ENCODE results near the gene BCOR. TPM values are rescaled to one million over a fixed set of nuclear protein-coding genes. Genes with fewer than 3 reads are reported as not detected.

BCOR gene
- total and polyA plus RNA-seq, 7 donors, result 6.4 to 24.3 (median 18.3) TPM

DNA sequence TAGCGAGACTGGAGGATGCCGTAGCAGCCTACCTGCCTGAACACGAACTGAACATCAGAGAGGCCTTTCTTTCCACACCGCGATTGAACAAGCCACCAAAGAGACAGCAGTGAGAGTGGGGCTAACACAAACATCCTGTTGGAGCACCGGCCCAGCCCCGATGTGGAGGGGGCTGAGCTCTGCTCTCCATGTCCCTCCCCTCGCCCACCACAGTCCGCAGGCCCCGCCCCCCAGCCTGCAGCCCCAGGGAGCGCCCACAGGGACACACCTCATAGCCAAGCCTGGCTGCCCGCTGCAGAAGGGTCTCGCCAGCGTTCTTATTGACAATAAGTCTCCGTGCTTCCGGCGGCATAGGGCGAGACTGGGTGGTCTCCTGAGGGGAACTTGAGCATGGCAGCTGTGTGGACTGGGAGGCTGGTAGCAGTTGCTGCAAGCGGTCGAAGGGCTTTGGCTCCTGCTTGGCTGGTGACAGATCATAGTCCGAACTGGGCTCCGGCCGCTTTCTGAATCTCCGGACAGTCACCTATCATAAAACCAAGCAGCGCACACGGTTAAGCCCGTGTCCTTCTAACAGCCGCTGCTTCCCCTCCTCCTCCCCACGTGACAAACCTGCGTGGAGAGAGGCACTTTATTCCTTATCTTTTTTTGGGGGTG, 35.8 kb downstream of the BCOR start:
- no peak overlapping the region for H3K27ac ChIP-seq
- H3K27me3 ChIP-seq (ENCODE audit: insufficient read depth in 3 of 3, low read length in 2 of 3), result no peaks in the 10 kb centered on the region
- H3K36me3 ChIP-seq (ENCODE audit: insufficient read depth in 1 of 2, low read depth in 1 of 2), result peaks cover 0 to 40% of the 10 kb centered on the region in 2 donors
- ATAC-seq, result no peak
- WGBS, 3 donors, result 61 to 90% (median 85%) methylated on average over 27 to 30 of the region's 30 CpGs
- intact Hi-C loops (cut with DNase I), result no loop called here
- no peaks in the 10 kb centered on the region for H3K9me3 ChIP-seq
- no peaks in the 10 kb centered on the region for H3K4me1 ChIP-seq
- no peak overlapping the region for H3K4me3 ChIP-seq
- no peak for DNase-seq
- TF ChIP-seq, protein P1, sequence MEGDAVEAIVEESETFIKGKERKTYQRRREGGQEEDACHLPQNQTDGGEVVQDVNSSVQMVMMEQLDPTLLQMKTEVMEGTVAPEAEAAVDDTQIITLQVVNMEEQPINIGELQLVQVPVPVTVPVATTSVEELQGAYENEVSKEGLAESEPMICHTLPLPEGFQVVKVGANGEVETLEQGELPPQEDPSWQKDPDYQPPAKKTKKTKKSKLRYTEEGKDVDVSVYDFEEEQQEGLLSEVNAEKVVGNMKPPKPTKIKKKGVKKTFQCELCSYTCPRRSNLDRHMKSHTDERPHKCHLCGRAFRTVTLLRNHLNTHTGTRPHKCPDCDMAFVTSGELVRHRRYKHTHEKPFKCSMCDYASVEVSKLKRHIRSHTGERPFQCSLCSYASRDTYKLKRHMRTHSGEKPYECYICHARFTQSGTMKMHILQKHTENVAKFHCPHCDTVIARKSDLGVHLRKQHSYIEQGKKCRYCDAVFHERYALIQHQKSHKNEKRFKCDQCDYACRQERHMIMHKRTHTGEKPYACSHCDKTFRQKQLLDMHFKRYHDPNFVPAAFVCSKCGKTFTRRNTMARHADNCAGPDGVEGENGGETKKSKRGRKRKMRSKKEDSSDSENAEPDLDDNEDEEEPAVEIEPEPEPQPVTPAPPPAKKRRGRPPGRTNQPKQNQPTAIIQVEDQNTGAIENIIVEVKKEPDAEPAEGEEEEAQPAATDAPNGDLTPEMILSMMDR (IDR thresholded peaks at IDR 0.05), result no peak

DNA sequence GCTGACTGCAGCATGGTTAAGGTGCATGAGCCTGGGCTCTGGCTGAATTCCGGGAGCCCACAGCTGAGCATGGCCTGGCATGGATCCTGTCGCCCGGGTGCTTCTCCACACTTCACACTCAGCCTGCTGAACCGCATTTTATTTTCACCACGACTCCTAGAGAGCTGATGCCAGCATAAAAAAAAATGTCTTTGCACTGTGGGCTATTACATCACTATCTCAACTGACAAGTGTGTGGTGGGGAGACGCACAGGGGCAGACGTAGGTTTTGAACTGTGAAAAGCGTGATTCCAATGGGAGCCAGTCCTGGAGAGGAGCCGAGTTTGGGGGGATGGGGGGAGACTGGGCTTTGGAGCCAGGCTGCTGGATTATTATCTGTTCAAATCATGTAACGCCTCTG, 36.8 kb downstream of the BCOR start:
- DNase-seq (no peak), ATAC-seq (no peak)
- no peaks in the 10 kb centered on the region for H3K27me3 ChIP-seq (ENCODE audit: insufficient read depth in 3 of 3, low read length in 2 of 3)
- no peak overlapping the region for H3K4me3 ChIP-seq
- peaks cover 0 to 50% of the 10 kb centered on the region in 2 donors for H3K36me3 ChIP-seq (ENCODE audit: insufficient read depth in 1 of 2, low read depth in 1 of 2)
- TF ChIP-seq, protein P1 (IDR thresholded peaks at IDR 0.05), result no peak
- no peaks in the 10 kb centered on the region for H3K4me1 ChIP-seq
- no peak overlapping the region for H3K27ac ChIP-seq
- H3K9me3 ChIP-seq, result no peaks in the 10 kb centered on the region
- intact Hi-C loops (cut with DNase I), result no loop called here
- WGBS, 3 donors, result 64 to 83% (median 75%) methylated on average over 10 of the region's 10 CpGs

DNA sequence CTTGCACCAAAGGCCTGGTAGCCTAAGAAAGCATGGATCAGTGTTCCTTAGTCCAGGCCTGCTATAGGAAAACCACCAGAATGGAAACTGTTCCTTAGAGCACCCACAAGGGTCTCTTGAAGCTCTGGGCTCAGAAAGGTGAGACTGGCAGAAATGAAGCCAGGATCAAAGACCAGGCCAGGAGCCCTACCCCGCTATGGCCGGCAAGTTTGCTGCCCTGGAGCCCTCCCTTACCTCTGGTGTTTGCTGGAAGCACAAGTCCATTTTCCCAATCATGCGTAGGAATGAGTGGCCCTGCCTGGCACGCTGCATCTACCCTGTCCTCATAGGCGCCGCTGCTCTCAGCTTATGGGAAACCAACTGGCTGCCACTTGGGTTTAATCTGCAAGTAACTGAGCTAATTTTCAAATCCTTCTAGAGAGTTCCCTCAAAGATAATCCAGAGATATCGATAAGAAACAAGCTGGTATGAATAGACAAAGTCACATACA, 37.4 kb downstream of the BCOR start:
- H3K27ac ChIP-seq, result no peak overlapping the region
- no peaks in the 10 kb centered on the region for H3K9me3 ChIP-seq
- DNase-seq, result no peak
- intact Hi-C loops (cut with DNase I), result no loop called here
- no peaks in the 10 kb centered on the region for H3K4me1 ChIP-seq
- no peak overlapping the region for H3K4me3 ChIP-seq
- H3K36me3 ChIP-seq (ENCODE audit: insufficient read depth in 1 of 2, low read depth in 1 of 2), result peaks cover 0 to 55% of the 10 kb centered on the region in 2 donors
- no peak for ATAC-seq
- WGBS, 3 donors, result 90 to 97% (median 95%) methylated on average over 5 to 7 of the region's 7 CpGs
- no peaks in the 10 kb centered on the region for H3K27me3 ChIP-seq (ENCODE audit: insufficient read depth in 3 of 3, low read length in 2 of 3)
- TF ChIP-seq, protein P1 (IDR thresholded peaks at IDR 0.05), result no peak

DNA sequence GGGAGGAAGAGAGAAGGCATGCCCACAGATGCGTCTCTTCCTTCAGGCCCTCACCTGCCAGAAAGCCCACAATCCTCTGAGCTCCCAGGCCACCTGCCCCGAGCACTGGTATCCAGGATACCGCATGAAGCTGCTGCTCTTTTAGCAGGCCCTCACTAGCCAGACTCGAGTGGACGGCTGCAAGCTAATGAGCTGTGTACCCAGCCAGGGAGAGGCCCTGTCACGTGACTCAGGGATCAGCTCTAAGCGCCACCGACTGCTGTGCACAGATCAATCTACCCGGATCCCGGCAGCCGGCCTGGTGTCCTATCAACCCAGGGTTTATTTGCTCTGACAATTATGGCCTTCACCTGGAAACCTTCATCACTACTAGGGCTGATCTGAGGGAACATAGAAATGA, 39.0 kb downstream of the BCOR start:
- 23 to 49% (median 33%) methylated on average over 10 to 11 of the region's 11 CpGs for WGBS, 3 donors
- Histone ChIP-seq H3K4me1 (no peaks in the 10 kb centered on the region), H3K27ac (no peak overlapping the region), H3K36me3 (ENCODE audit: insufficient read depth in 1 of 2, low read depth in 1 of 2) (peaks cover 0 to 66% of the 10 kb centered on the region in 2 donors), H3K27me3 (ENCODE audit: insufficient read depth in 3 of 3, low read length in 2 of 3) (no peaks in the 10 kb centered on the region), H3K4me3 (no peak overlapping the region), H3K9me3 (no peaks in the 10 kb centered on the region)
- ATAC-seq (peak; percentile 39 to 77 (median 68)), DNase-seq (no peak)
- intact Hi-C loops (cut with DNase I), result no loop called here
- TF ChIP-seq, protein P1 (IDR thresholded peaks at IDR 0.05), result no peak

DNA sequence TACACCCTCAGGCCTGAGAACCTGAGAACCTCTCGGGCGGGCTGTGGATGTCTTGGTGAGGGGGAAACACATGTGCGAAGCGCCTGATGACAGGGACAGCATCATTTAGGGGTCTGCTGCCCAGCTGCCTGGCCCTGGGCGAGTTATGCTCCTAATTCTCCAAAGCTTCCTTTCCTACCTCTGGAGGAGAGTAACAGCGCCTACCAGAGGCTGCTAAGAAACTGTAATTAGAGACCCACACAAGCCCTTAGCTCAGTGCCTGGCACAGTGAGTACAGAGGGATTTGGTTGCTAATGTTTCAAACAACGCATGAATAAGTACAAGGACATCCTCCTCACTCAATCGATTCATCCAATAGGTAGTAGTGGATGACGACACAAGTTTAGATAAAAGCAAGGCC, 40.4 kb downstream of the BCOR start:
- no peaks in the 10 kb centered on the region for H3K9me3 ChIP-seq
- DNase-seq (no peak), ATAC-seq (no peak)
- TF ChIP-seq, protein P1 (IDR thresholded peaks at IDR 0.05), result no peak
- H3K4me3 ChIP-seq, result no peak overlapping the region
- H3K4me1 ChIP-seq, result no peaks in the 10 kb centered on the region
- WGBS, 3 donors, result 85 to 95% (median 92%) methylated on average over 9 of the region's 9 CpGs
- no peak overlapping the region for H3K27ac ChIP-seq
- H3K36me3 ChIP-seq (ENCODE audit: insufficient read depth in 1 of 2, low read depth in 1 of 2), result peaks cover 3 to 68% of the 10 kb centered on the region in 2 donors
- no peaks in the 10 kb centered on the region for H3K27me3 ChIP-seq (ENCODE audit: insufficient read depth in 3 of 3, low read length in 2 of 3)
- intact Hi-C loops (cut with DNase I), result no loop called here

Measured in psoas muscle (tissue), 8 donors.